DOHH2 (cell line): ENCODE measurements around the gene ACTA2.

Experiments
- CTCF ChIP-seq: fragments of 200-600 bp; sonication (generic); IDR thresholded peaks from one replicate; pipeline ENCODE4 v1.5.1; 2014; ENCODE audit warnings: antibody characterized with exemption, mild to moderate bottlenecking, low read depth, low read length; ENCODE audit not compliant: poor library complexity, severe bottlenecking
- EZH2phosphoT487 ChIP-seq: fragments of 200-600 bp; sonication (generic); IDR thresholded peaks from 2 replicates; pipeline ENCODE4 v1.6.1; 2017; ENCODE audit warnings: borderline replicate concordance, mild to moderate bottlenecking, antibody characterized with exemption, low read length, moderate library complexity, mixed read lengths

DNA sequence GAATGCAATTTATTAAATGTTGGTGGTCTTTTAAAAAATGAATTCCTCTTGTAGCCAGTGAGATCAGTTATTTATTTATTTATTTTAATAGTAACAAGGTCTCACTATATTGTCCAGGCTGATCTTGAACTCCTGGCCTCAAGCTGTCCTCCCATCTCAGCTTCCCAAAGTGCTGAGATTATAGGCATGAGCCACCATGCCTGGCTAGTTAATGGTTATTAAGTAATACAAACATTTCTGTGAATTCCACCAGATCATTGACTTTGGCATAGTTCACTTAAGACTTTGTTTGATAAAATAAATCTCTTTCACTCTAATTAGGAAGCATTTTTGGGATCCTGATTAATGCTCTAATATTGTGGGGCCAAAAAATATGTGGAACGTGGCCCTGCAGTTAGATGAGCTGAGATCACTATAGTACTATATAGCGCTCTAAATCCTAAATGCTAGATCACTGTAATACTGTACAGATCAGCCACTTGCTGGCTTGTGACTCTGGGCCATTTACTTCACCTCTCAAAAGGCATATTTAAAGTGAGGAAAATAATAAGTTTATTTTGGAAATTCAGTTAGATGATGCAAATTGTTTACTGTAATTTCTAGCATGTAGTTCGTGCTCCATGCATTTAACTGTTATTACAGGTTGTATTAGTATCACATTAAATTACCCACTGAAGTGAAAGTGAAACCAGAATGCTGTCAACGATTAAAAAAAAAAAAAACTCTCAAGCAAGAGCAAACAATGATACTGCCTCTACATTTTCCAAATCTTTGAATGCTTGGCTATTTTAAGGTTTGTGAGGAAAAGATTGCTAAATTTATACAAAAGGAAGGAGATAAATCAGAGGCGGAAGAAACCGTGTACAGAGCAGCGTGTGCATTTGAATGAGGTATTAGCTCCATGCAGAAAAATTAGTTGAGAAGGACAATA is 22.1 kb upstream of the ACTA2 start:
- no peak for TF ChIP-seq CTCF
- no peak for TF ChIP-seq EZH2phosphoT487
